Skin epidermis (tissue), 12 donors: ENCODE data around the gene CHCHD3.

Experiments
- H3K27ac ChIP-seq, 21 experiments: fragments of 200-600 bp; sonication (generic) in 11 of 21; one replicate each; pipeline ENCODE4 v1.5.0; 2020; ENCODE audit warnings: mild to moderate bottlenecking in 3 of 21, inconsistent platforms in 2 of 21, moderate library complexity in 2 of 21
- H3K4me3 ChIP-seq, 7 experiments: fragments of 200-600 bp; sonication (generic) in 2 of 7; one replicate each; pipeline ENCODE4 v1.5.0; 2020; ENCODE audit warnings: inconsistent platforms in 2 of 7, mild to moderate bottlenecking in 2 of 7, moderate library complexity in 1 of 7

The CHCHD3 gene

GRCh38 chr7:132767378-132767777 is 314.5 kb downstream of the CHCHD3 start:
- Histone ChIP-seq H3K4me3 (no peak overlapping the region), H3K27ac (no peak overlapping the region)

- Histone ChIP-seq H3K4me3 (no peak overlapping the region), H3K27ac (no peak overlapping the region)
These were observed 315.2 kb downstream of the CHCHD3 start for GRCh38 chr7:132766660-132767059.

GRCh38 chr7:132765861-132766260 is 316.0 kb downstream of the CHCHD3 start:
- H3K4me3 ChIP-seq = no peak overlapping the region
- no peak overlapping the region for H3K27ac ChIP-seq

DNA sequence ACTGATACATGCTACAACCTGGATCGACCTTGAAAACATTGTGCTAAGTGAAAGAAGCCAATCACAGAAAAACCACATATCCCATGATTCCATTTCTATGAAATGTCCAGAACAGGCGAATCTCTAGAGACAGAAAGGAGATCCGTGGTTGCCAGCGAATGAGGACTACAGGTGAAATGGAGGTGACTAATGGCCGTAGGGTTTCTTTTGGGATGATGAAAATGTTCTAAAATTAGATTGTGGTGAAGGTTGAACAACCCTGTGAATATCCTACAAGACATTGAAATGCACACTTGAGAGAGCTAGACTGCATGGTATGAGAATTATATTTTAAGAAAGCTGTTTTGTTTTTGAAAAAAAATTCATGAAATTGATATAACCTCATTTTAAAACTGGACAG is 317.1 kb downstream of the CHCHD3 start:
- H3K27ac ChIP-seq = no peak overlapping the region
- no peak overlapping the region for H3K4me3 ChIP-seq

DNA sequence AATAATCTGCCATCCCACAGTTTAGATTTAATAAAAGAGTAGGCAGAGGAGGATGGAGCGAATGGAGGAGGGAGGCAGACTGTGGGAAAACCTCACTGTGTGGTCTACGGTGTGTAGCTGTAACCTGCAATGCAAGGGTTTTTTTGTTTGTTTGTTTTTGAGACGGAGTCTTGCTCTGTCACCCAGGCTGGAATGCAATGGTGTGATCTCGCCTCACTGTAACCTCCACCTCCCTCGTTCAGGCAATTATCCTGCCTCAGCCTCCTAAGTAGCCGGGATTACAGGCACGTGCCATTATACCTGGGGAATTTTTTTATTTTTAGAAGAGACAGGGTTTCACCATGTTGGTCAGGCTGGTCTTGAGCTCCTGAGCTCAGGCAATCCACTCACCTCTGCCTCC is 321.0 kb downstream of the CHCHD3 start:
- Histone ChIP-seq H3K4me3 (no peak overlapping the region), H3K27ac (no peak overlapping the region)

DNA sequence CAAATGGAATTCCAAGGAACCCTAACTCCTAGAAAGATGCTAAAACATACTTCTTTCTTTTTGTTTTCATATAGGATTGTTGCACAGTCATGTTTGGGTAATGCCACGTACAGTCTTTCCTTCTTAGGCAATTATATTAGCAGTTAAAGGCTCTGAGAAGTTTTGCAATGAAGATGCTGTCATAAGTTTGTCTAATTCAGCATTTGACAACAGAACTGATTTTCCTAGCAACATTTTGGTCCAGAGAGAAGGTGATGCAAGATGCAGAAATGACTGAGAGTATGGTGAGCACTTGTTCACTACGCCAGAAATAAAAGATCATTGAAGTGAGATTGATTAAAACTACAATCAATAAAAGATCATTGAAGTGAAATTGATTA is 321.7 kb downstream of the CHCHD3 start:
- no peak overlapping the region for H3K27ac ChIP-seq
- H3K4me3 ChIP-seq = no peak overlapping the region

DNA sequence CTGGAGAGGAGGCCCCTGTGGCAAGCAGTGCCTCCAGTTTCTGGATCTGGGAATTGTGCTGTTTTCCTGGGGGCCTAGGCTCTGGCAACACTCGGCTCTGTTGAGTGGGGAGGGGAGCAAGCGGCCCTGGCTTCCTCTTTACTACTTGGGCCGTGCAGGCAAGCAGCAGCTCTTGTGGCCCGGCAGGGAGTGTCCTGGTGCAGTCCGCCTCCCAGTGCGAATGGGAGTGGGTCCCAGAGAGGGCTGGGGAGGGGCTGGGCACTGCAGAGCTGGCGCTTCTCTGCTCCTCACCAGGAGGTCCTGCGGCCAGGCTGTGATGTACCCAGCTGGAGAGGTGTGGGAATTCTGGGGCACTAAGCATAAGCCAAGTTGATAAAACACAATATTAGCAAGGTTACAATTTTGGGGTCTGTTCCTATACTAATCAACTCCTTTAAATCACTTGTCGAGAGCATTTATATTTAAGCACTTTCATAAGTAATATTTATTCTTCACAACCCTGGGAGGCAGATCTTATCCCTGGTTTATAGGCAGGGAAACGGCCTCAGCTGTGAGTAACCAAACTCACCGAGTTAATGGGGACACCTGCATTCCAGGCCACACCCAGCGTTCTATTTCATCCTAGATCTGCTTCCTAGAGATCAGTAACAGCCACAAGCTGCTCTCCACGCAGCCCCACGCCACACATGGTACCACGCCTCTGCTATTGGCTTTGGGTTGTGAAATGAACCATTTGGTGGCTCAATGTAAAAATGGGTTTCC is 322.2 kb downstream of the CHCHD3 start:
- Histone ChIP-seq H3K27ac (no peak overlapping the region), H3K4me3 (no peak overlapping the region)

DNA sequence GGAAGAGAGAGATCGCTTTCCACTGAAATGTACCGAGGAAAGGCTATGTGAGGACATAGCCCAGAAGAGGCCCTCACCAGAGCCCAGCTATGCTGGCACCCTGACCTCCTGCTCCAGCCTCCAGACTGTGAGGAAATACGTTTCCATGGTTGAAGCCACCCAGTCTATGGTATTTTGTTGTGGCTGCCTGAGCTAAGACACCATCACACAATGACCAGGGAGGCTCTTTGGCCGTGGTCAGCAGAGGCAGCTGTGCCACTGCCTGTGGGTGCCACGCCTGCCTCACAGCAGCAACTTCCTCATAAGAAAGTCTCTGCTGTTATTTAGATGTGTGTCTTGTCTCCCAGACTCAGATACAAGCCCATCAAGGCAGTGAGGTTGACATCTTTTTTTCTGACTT is 322.9 kb downstream of the CHCHD3 start:
- no peak overlapping the region for H3K27ac ChIP-seq
- no peak overlapping the region for H3K4me3 ChIP-seq

- H3K4me3 ChIP-seq = no peak overlapping the region
- H3K27ac ChIP-seq = no peak overlapping the region
These were observed 324.1 kb downstream of the CHCHD3 start for GRCh38 chr7:132757783-132758182.

GRCh38 chr7:132756484-132756990 is 325.4 kb downstream of the CHCHD3 start:
- Histone ChIP-seq H3K27ac (no peak overlapping the region), H3K4me3 (no peak overlapping the region)

- H3K4me3 ChIP-seq = no peak overlapping the region
- no peak overlapping the region for H3K27ac ChIP-seq
These were observed 326.1 kb downstream of the CHCHD3 start for GRCh38 chr7:132755538-132756483.

DNA sequence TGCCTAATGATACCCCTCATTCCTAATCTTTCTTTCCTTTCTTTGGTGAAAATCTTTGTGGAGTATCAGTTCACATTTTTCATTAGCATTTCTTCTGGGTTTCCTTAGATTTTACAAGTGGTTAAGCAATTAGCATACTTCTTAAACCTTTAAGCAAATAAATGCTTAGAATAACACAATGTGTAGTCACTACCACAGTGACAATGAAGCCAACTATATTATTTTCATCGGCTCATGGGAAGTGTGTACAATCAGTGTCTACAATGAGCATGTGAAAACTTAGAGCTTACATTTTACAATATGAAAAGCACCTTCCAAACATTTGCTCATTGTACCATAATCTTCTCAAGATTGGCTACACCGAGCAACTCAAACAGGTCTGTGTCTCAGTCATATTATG is 329.5 kb downstream of the CHCHD3 start:
- H3K27ac ChIP-seq = no peak overlapping the region
- H3K4me3 ChIP-seq = no peak overlapping the region

DNA sequence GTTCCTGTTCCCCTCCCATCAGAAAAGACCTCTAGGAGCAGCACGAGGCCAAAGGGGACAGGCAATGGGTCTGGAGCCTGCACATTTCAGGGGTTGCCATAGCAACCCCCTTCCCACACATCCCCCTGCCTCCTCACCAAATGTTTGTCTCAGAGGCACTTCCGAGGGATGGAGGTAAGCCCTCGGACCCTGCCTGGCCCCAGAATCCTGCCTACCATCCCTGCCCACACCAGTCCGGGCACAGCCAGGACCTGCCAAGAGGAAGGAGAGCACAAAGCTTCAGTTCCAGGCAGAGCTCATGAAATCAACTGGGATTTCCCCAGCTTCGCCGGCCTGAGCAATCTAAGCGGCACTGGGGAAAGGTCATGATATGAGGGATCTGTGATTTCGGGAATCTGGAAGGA is 330.6 kb downstream of the CHCHD3 start:
- Histone ChIP-seq H3K27ac (no peak overlapping the region), H3K4me3 (no peak overlapping the region)

GRCh38 chr7:132750530-132751217 is 331.2 kb downstream of the CHCHD3 start:
- H3K4me3 ChIP-seq = no peak overlapping the region

DNA sequence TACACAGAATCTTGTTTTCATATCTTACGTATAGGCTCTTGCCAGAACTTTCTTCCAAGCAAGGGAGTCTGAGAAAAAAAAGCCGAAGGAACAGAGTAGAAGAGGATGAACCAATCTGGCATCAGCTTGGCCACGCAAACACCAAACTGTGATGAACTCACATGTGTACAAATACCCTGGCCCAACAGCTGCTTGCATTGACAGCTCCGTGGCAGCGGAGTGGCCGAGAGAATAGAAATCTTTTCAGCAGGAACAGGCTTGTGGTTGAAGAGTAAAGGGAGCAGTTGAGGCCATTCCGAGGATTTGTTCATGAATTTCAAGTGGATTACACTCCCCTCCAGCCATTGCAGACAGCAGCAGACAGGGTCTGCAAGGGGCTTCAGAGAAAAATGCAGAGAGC is 331.8 kb downstream of the CHCHD3 start:
- no peak overlapping the region for H3K27ac ChIP-seq
- no peak overlapping the region for H3K4me3 ChIP-seq

More at GRCh38 chr7:132750530-132751217, 331.2 kb downstream of the CHCHD3 start:
- no peak overlapping the region for H3K27ac ChIP-seq

- H3K27ac ChIP-seq = no peak overlapping the region
- H3K4me3 ChIP-seq = no peak overlapping the region
These were observed 336.4 kb downstream of the CHCHD3 start for GRCh38 chr7:132745510-132745909.

- no peak overlapping the region for H3K27ac ChIP-seq
- H3K4me3 ChIP-seq = no peak overlapping the region
These were observed 337.9 kb downstream of the CHCHD3 start for GRCh38 chr7:132743974-132744373.

DNA sequence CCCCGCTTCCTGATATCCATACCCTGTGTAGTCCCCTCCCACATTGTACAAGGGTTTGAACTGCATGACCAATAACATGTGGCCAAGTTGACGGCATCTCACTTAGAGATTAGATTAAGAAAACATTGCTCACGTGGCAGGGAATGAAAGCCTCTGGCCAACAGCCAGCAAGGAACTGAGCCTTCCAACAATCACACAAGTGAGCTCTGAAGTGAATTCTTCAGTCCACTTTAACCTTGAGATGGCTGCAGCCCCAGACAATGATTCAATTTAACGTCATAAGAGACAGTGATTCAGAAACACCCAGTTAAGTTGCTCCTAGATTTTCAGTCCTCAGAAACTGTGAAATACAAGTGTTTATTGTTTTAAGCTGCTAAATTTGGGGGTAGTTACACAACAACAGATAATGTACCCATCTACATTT is 339.7 kb downstream of the CHCHD3 start:
- no peak overlapping the region for H3K4me3 ChIP-seq
- no peak overlapping the region for H3K27ac ChIP-seq

DNA sequence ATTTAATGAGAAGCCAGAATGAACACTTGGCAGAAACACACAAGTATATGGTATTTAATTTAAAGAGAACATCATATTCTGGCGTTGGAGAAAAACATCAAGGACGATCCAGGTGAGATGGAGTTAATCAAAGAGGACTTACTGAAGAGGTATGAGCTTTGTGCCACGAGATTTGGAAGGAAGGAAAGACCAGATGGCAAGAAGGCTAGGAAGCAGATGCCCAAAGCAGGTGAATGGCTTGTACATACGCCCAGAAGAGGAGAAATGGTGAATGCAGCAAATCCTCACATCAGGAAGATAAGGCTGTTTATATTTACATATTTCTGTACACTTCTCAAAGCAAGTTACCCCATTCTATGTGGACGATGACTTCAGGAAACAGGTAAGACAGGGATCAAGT is 341.7 kb downstream of the CHCHD3 start:
- Histone ChIP-seq H3K4me3 (no peak overlapping the region), H3K27ac (no peak overlapping the region)

- Histone ChIP-seq H3K27ac (peak overlapping the region in 5 of 21 experiments; percentile 10 to 59 (median 46)), H3K4me3 (no peak overlapping the region)
These were observed 342.5 kb downstream of the CHCHD3 start for GRCh38 chr7:132739271-132739955.
